Activated naive CD4-positive, alpha-beta T cell treated with anti-CD3 and anti-CD28 coated beads, Interleukin-2, amount 50 U/mL, for 16 hours (primary cell): ENCODE data around the gene SLC16A11.

Experiments
- DNase-seq: peaks from one replicate; pipeline ENCODE4 v3.0.0-alpha.2; 2020

Gene SLC16A11

DNA sequence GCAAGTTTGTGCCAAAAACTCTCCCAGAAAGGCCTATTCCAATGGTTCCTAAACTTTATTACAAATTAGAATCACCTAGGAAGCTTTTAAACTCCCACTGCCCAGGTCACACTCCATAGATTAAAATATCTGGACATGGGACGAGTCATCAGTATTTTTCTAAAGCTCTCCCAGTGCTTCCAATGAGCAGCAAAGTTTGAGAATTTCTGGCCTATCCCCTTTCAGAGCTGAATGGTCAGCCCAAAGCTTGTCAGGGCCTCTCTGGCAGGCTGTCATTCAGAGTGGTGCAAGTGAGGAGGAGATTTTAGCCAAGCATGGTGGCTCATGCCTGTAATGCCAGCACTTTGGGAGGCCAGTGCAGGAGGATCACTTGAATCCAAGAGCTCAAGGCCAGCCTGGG is 18.6 kb downstream of the SLC16A11 start:
- no peak for DNase-seq

DNA sequence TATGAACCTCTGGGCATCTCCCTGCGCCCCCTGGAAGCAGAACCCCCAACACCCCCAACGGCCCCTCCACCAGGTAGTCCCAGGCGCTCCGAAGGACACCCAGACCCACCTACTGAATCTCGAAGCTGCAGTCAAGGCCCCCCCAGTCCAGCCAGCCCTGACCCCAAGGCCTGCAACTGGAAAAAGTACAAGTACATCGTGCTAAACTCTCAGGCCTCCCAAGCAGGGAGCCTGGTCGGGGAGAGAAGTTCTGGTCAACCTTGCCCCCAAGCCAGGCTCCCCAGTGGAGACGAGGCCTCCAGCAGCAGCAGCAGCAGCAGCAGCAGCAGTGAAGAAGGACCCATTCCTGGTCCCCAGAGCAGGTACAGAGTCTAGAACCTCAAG is 19.5 kb downstream of the SLC16A11 start:
- no peak for DNase-seq

DNA sequence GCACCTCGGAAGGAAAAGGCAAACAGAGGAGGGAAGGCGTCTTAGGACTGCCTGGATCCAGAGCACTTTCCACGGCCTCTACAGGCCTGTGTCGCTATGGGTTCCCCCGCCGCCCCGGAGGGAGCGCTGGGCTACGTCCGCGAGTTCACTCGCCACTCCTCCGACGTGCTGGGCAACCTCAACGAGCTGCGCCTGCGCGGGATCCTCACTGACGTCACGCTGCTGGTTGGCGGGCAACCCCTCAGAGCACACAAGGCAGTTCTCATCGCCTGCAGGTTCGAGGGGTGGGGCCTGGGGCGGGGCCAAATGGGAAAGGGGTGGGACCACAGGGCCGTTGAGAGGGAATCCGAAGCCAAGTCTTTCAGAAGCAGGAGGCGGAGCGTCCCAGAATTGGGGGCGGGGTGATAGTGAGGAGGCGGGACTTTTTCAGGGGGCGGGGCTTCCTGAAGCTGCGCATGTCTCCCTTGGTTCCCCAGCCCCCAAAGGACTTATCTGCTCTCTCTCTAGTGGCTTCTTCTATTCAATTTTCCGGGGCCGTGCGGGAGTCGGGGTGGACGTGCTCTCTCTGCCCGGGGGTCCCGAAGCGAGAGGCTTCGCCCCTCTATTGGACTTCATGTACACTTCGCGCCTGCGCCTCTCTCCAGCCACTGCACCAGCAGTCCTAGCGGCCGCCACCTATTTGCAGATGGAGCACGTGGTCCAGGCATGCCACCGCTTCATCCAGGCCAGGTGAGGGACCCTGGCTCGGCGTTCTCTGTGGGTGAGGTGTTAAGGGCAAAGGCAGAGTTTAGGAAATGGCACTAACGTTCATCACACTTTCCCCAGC is 20.1 kb downstream of the SLC16A11 start:
- DNase-seq: peak; percentile 90

DNA sequence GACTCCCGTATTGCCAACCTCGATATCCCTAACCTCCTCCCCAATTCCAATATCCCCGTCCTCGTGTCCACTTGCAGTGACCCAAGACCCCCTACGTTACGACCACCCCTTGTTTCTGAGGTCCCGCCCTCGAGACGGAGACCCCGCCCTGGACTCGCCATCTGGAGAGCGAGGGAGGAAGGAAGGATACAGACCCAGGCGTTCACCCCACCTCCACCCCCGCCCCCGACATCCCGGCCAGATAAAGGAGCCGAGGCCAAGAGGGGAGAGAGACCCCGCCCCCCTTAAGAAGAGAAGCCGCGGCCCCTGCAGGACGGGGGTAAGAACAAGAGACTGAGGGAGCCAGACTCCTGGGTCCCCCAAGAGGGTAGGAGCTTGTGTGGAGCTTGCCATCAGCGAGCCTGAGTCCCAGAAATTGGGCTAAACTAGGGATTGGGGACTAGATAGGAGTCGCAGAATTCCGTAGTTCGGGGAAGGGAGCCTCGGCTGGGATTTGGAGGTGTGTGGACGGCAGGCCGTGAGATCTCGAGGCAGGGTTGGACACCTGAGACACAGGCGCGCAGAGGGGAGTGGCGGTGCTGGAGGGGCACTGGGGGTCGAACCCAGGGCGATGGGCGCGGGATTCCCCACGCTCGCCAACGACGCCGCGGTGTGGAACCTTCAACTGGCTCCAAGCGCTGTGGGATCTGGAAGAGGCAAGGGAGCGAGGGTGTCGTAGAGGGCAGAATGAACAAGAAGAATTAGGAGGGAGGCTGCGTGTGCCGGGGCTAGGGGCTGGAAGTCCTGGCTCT is 20.9 kb downstream of the SLC16A11 start, which contains the start of gene BCL6B:
BCL6B (plus strand) TSS at position 270 of the 791 bp plus-strand sequence. CDS start 622 bp downstream, outside the sequence.
- DNase-seq: no peak

DNA sequence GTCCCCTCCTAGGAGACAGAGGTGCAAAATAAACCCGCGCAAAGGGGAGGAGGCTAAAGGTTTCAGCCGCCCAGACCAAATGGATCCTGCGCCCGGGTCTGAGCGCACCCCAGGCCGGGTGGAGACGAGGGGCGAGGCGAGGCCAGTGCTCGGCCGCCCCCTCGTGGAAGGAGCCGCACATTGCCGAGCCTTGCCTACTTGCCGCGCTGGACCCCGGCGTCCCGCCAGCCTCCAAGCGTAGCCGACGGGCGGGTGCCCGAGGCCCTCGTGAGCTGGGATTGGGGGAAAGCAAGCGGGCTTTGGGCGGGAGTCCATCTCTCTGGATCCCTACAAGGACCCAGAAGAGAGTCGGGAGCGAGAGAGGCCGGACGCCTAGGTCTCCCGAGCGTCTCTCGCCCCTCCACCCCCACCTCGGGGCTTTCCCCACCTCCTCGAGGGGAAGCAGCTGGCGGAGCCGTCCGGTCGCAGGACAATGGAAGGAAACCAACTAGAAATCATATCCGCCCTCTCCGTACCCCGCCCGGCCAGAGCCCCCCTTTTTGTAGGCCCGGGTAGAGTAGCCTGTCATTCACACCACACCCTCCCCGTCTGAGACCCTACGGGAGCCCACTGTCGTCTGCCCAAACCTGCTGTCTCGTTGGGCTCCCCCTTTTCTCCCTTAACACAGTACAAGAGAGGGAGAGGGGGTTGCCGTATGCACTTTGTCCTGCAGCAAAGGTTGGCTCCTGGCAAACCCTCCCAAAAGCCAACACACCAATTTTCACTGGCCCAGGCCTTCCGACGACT is 21.7 kb downstream of the SLC16A11 start:
- DNase-seq: peak; percentile 80

DNA sequence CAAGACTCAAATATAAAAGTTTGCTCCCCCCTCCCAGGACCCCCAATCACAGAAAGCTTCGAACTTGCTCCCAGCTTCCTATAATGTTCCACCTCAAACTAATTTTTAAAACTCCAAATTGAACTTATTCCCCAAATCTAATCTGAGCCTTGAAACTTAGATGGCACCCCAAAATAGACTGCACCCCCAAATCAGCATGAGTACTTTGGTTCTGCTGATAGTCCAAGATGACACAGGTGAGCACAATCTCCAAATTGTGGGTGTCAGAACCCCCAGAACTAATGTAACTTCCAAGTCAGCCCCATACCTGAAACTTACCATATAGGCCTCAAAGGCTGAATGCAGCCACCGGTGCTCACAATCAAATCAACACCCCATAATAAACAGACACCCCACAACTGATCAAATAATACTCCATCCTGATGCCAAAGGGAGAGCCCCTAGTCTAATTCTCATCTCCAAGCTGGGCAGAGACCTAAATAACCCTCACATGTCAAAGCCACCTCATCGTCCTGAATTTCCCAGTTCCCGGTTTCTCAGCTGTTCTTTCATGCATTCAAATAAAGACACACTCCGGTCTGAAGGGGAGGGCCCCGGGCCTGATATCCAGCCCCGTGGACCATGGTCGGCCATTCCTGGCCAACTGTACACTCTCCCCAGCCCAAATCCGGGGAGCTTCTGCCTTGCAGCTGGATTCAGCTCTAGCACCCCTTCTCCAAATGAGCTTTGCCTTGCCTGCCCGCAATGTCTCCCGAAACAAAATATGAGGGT is 22.8 kb downstream of the SLC16A11 start:
- no peak for DNase-seq

DNA sequence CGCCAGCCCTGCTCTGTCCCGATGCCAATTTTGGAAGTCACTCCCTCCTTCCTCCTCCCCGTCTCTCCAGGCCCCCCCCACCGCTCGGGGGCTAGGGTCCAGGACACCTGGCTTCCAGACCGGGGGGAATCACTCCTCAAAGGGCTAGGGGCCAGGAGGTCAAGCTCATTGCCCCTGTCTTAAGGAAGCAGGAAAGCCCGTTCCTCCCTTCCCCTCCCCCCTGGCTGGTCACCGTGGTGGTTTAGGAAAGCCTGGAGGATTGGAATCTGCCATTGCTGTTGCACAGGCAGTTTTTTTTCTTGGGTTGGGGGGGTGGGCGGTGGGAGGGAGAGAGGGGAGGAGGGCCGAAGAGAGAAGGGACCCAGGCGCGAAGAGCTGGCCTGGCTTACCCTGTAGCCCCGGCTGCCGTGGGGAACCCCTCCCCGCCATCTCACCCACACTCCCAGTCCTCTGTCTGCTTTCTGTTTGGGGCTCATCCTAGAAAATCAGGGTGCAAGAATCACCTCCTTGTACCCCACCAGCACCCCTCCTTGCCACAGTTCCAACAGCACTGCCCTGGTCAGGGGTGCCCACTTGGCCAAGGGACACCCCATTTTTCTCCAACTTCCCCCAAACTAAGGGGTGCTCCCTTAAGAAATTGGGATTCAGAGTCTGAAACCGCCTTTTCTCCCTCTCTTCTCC is 23.9 kb downstream of the SLC16A11 start:
- no peak for DNase-seq

DNA sequence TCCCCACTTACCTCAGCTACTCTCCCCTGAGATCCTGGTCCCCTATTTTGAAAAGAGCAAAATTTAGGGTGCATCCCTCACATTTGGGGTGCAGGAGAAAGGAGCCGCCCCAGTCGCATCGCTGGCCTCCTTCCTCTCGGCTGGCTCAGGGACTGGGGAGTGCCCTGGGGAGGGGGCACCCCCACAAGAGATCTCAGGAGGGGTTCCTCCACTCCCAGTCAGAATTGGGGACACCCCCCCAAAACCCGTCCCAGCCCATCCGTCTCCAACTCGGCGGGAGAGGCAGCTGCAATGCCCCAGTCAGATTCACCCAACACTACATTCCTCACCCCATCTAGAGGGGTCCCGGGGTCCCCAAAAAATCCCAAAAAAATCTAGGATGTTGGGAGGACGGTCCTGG is 24.5 kb downstream of the SLC16A11 start:
- no peak for DNase-seq

DNA sequence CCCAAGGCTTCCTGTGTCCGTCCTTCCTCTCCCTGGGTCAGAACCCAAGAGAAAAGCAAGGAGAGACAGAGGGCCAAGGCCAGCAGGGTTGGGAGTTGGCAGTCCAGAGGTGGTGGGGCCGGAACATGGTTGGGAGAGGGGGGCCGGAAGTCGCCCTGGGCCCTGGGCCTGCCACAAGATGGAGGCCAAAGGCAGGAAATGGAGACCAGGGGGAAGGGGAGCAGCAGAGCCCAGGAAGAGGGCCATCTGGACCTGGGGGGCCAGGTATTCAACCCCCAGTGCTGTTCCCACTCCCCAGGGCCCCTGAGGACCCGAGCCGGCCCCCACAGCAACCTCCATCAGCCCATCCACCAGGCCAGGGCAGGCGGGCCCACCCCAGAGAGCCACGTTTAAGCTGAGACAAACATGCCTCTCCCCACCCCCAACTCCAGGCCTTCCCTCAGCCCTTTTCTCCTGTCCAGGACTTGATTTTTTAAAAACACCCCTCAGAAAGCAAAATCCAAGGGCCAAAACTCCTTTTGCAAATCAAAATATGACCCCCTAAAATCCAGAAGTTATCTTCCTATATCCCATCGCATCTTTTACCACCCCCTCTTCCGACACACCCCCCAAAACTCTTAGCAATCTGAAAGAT is 25.4 kb downstream of the SLC16A11 start:
- DNase-seq: no peak

DNA sequence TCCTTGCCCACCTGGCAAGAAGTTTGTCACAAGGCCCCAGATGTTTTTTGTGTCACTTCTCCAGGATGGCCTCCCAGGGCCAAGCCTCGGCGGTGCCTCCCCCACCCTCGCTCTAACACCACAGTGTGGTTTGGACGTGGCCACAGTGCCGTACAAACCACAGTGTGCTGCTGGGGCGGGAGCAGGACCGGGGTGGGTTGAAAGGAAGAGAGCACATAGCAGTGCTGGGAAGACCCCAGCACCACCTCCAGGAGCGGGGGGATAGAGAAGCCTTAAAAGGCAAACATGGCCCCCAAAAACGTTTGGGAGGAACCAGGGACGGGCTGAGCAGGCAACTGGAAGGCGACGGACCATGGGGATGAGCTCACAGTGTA is 26.1 kb downstream of the SLC16A11 start:
- DNase-seq: no peak

DNA sequence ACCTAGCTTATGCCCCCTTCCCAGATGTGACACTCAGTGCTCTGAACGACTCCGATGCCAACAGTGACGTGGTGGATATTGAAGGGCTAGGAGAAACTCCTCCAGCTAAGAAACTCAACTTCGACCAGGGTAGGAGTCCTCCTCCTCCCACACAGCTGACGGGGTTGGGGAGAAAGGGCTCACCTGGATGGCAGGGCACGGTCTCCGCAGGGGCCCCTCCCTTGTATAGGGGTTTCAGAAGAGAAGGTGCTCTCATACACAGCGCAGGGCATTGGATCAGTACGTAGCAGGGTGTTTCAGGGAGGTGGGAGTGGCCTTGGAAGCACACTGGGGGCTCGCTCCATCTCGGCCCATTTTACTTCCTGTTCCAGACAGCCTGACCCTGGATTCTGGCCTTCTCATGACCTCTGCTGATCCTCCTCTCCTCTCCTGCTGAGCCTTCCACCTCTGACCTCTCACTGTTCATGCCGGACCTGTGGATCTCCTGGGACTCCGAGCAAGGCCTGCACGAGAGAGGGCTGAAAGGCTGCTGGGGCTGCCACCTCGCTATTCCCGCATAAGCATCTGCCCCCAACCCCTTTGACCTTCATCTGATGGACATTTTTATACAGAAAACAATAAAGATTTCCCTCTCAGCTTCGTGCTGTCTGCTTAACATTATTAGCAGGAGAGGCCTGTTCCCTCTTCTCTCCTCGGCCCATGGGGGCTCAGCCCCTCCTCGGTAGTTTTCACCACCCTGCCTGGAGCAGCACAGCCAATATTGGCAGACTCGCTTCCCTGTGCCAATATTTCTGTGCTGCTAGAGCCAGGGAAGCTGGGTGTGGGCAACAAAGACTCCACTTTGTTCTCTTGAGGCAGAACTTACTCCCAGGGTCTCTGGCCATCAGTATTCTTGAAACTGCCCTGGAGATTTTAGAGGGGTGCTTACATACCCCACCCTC is 26.7 kb downstream of the SLC16A11 start:
- no peak for DNase-seq

DNA sequence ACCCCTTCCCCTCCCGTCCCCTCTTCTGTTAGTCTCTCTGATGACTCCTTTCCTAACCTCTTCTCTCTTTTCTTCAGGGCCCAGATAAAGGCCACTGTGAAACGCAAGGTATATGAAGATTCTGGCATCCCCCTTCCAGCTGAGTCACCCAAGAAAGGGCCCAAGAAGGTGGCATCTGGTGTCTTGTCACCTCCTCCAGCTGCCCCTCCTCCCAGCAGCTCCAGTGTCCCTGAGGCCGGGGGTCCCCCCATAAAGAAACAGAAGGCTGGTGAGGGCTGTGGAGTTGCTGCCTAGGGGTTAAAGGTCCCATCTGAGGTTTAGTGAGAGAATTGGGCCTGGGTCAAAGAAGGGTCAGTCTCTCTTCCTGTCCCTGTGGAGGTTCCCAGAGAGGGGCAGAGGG is 27.5 kb downstream of the SLC16A11 start:
- DNase-seq: no peak

DNA sequence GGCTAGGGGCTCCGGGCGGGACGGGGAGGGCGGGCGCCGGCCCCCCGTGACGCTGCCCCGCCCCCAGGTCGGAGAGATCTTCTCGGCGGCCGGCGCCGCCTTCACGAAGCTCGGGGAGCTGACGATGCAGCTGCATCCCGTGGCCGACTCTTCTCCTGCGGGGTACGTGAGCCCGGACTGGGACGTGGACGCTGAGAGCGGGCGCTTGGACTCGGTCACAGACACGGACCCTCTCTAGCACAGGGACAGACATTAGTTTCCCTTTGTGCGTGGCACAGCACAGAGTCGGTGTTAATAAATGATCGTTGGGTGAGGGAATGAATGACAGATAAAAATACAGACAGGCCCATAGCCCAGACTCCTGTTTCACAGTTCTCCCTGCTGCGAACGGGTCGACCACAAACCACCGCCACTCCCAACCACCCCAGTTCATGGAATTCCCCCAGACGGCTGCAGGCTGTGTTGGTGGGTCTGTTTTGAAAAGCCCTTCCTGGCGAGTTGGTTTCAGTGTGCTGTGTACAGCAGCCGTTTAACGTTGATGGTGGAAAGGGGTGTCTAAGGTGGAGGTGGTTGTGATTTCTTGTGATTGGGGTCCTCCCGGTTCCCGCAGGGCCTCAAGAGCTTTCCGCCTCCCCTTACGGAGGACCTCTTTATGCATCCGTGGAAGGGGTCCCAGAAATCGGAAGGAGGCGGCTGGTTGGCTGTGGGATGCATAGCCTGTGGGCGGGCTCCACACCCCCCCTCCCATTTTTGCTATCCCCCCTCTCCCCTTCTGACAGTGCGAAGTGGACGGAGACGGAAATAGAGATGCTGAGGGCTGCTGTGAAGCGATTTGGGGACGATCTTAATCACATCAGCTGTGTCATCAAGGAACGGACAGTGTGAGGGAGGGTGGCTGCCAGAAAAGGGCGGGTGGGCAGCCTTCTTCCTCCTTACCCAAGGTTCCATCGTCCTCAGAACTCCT is 28.6 kb downstream of the SLC16A11 start:
- DNase-seq: peak; percentile 61

DNA sequence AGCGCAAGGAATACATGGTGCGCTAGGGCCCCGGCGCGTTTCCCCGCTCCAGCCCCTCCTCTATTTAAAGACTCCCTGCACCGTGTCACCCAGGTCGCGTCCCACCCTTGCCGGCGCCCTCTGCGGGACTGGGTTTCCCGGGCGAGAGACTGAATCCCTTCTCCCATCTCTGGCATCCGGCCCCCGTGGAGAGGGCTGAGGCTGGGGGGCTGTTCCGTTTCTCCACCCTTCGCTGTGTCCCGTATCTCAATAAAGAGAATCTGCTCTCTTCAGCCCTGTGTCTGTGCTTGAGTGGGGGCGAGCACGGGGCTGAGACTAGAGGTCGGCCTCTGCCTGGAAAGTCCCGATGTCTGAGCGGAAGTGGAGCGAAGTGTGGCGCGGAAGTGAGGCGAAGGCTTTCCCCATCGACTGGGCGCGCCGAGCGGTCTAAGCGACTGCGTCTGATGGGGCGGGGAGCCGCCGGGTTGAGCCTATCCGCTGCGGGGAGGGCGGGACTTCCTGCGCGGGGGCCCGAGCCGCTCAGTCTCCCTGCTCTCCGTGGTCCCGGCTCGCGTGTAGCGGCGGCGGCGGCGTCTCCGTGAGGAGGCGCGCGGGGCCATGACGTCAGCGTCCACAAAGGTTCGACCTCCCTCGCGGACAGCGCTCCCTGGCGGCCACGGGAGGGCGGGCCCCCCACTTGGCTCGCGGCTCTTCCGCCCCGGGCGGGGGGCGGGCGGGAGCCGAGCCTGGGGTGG is 29.5 kb downstream of the SLC16A11 start:
- peak; percentile 98 for DNase-seq

DNA sequence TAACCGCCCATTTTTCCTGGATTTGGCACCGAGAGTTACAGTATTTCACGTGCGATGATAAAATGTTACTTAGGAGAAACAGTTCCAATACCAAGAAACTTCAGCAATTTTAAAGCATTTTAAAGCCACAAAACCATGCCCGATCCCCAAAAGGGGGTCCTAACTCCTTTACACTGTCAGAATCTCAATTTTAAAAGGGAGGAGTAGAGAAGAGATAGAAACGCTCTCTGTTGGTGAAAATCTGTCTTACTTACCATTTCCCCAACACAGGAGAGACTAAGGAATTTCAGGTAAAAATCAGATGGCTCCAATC is 32.0 kb downstream of the SLC16A11 start:
- no peak for DNase-seq

DNA sequence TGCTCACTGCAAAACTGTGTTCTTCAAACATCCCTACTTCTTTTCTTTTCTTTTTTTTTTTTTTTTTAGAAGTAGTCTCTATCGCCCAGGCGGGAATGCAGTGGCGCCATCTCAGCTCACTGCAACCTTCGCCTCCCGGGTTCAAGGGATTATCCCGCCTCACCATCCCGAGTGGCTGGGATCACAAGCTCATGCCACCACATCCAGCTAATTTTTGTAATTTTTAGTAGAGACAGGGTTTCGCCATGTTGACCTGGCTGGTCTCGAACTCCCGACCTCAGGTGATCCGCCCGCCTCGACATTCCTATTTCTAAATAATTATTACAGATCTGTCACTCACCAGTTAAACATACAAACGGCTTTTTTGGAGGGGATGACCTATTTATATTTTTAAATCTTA is 32.5 kb downstream of the SLC16A11 start:
- DNase-seq: no peak

DNA sequence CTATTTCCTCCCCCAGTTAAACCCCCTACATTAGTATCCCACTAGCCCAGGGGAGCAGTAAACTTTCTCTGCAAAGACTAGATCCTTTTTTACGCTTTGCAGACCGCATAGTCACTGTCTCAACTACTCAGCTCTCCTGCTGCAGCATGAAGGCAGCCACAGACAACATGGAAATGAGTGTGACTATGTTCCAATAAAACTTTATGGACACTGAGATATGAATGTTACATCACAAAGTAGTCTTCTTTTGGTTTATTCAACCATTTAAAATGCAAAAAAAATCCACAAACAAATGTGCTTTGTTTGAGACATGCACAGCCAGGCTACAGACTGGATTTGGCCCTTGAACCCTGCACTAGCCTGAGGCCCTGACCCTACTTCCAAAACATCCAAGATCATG is 33.4 kb downstream of the SLC16A11 start:
- DNase-seq: no peak

DNA sequence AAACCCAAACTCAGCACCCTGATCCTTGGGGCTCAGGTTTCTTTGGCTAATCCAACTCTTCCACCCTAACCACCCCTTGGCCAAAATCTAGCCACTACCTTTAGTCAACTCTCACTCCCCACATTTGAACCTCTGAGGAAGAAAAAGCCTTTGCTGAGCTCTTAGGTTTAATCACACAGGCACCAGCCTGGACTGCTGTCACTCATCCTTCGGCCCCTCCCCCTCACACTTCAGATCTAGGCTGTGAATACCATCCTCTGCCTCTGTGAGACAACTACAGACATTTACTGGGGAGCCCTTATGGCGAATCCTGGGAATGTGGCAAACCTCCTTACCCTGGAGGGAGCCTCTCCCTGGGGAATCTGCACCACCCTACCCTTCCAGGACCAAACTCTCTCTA is 36.7 kb downstream of the SLC16A11 start:
- no peak for DNase-seq

DNA sequence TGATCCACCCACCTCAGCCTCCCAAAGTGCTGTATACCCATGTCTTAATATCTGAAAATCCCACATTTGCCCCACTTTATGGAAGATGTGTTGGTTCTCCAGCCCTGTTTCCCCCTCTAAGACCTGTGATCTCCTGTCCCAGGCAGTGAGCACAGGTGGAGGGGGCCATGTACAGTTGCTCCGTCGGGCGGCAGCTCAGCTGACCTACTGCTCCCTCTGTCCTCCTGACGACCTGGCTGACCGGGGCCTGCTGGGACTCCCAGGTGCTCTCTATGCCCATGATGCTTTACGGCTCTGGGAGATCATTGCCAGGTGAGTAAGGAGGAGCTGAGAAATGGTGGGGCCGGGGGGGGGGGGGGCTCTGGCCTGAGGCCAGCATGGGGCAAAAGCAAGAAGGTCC is 38.2 kb downstream of the SLC16A11 start:
- no peak for DNase-seq
